GM21825 (cell line): ENCODE measurements around the gene ONECUT2.

ENCODE experiments used
- ATAC-seq: cut with Tn5 transposase; IDR thresholded peaks from one replicate; pipeline ENCODE4 v1.9.1; 2021; ENCODE audit warnings: mild to moderate bottlenecking, moderate library complexity; ENCODE audit not compliant: unreplicated experiment

The ONECUT2 gene

DNA sequence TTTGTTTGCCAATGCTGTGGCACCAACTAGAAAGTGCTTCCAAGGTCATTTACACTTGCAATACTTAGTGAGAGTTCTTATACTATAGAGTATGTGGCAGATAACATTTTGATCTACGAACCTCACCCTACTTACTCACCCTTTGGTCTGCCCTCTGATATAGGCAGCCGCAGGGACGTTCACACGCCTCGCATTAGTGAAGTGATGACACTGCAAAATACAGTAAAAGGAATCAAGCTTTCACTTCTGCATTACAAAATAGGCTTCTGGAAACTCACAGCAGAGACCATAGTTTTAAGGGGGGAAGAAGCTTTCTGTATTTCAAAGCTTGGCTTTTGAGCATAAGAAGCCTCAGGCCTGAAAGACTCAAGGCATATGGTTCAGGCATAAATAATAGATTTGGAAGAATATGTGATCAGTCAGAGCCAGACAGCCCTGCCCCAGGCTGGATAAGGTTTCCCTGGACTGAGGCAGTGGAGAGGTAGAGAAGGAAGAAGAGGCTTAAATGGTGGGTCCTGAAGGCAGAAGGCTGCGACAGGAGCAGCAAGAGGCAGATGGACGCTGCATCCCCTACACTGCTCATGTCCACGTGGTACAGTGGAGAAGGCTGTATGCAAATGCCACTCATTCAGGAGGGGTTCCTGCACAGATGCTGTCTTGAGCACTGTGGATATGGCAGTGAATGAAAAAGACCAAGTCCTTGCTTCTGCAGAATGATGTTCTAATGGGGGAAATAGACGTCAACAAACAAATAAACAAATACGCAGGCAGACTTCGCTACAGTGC, 88.2 kb downstream of the ONECUT2 start:
- ATAC-seq = no peak

DNA sequence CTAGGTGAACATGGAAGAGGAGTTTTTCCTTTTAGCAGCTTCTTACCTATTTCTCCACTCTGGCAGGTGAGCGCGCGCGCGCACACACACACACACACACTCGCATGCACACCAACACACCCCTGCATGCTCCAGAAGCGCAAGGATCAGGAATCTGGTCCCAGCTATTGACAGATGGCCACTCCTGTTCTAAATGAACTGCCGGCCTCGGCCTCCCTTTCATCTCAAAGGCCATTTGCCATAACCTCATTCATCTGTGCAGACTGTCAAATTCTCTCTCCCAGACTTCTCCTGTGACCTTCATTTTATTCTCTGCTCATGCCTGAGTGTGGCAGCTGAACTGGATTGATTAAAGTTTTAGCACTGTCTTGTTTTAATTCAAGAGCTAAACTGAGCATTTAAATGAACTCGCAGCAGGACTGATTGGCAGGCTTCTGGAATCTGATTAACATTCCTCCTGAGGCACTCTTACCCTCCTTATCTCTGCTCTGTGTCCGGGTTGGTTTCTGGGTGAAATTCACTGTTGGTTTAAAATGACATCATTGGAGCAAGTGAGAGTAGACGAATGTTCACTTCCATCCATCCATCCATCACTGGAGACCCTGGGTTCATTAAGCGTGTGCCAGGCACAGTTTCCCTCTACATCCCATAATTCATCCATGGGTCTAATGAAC, 92.5 kb downstream of the ONECUT2 start:
- no peak for ATAC-seq

DNA sequence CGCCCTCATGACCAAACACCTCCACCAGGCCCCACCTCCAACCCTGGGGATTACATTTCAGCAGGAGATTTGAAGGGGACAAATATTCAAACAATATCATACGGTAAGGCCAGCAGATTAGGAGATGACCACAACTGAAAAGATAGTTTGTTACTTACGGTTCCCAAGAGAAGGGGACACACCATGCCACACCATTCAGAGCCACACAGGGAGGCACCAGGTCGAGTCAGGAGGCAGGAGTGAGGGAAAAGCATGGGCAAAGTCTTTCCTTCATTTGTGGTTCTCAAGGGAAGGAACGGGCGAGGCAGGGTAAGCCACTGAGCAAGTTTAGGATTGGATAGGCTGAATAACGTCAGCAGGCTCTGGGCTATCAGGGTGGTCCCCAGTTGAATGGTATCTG, 94.0 kb downstream of the ONECUT2 start:
- no peak for ATAC-seq

DNA sequence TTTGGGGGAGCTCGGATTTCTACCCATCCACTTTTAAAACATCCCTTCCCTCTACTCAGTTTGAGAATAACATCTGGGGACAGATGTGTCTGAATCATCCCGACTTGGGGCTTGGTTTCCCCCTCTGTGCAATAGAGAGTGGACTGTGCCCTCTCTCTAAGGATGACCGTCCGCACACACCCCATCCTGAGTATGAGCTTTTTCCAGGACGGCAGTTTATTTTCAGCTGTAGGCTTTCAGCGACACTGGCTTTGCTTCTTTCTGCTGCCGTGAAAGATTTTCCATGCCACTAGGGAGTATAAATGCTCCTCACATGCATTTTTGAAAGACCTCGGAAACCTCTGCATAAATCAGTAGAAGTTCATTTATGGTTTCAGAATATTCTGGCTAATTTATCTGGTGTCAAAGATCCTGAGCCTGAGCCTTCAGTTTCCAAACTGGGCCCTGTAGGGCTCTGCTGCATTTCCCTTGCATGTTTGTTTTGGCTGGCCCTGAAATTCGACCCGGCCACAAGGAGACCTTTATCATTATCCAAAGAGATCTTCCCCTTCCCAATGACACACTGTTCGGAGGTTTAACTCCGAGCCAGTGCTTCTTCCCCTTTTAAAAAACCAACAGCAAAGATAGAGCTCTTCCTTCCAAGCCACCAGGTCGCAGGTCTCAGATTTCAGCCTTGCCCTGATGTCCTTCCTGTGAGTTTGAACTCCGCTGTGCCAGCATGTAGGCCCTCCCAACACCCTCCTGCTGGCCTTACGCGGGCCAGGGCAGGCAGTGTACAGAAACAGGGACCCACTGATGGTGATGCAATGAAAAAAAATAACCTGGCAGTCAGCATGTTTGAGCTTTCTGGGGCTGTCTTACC, 98.1 kb downstream of the ONECUT2 start:
- no peak for ATAC-seq

DNA sequence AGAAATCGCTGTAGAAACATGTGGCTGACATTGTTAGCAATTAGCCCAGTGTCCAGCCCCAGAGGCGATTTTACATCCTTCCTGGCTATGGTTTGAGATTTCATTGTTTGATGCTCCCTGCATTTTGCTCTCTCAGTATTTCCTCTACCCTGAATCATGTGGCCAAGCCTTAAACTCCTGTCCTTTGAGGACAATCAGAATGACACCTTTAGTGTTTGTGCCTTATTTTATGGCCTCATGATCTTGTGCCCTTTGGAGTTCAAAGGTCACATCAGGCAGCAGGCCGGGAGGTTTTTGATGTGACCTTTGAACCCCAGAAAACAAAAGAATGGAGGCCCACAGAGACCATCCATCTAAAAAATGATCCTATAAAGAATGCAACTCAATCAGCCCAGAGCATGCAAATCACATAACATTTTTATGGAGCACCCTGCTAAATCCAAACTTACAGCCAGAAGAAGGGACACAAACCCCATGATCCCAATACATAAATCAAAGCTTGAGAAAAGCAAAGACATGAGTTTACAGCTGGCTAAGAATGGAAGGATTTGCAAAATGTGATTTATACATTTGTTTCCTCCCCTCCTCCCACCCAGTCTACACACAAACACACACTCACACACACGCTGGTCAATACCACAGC, 98.8 kb downstream of the ONECUT2 start:
- no peak for ATAC-seq

DNA sequence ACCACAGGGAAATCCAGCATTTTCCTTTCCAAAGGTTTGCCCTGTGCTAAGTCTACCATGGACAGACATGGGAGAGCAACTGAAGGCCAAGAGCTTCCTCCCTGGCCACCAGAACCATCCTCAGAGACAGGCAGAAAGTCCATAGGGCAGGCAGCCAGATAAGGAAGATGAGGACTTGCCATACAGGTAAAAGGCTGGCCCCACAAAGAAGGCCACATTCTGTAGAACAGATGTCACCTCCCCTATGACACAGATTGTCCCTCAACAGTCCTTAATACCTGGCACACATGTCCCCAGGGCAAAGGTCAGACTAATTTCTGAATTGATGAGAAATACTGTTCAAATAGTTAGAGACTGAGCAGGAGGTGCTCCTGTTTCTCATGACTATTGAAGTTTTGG, 99.3 kb downstream of the ONECUT2 start:
- ATAC-seq = no peak

DNA sequence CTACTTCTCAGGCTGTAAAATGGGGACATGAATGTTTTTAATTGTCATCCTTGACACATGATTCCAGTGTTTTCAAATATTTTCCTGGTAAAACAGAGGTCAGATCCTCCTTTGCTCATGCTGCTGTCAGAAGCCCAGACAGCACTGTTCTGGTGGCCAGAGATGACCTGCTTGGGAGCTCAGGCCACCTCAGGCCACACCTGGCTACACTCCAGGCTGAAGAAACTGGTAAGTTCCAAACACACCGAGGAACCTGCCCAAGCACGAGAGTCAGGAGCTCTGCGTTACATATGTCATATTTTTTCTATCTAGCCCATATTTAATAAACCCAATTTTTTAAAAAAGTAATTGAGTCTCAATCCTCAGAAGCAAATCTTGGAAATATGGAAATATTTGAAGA, 103.4 kb downstream of the ONECUT2 start:
- no peak for ATAC-seq

DNA sequence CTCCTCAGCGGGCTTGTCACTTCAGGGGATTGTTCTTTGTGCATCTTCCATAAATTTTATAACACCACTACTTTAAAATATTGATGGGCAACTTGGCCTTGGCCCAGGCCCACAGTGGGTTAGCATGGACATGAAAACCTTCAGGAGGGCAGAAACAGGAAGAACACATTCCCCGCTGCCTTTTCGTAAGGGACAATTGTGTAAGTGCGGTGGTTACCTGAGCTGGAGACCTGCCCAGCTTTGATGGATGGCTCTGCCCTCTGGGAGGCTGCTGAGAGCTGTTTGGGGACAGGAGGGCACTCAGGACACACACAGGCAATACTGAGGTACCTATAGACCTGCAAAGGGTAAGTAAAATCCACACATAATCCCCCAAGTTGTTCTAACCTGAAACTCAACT, 104.5 kb downstream of the ONECUT2 start:
- ATAC-seq = no peak
